GM19035 (cell line): Measurements from ENCODE around the gene SPTBN5.

ENCODE experiments used
- ATAC-seq: cut with Tn5 transposase; IDR thresholded peaks from one replicate; pipeline ENCODE4 v1.9.1; 2021; ENCODE audit not compliant: unreplicated experiment

Gene SPTBN5

GRCh38 chr15:41827290-41827879 lies 66.5 kb downstream of the SPTBN5 start:
- peak; percentile 14 for ATAC-seq

GRCh38 chr15:41825572-41826535 lies 68.0 kb downstream of the SPTBN5 start:
- ATAC-seq: no peak

- no peak for ATAC-seq
Observed at GRCh38 chr15:41825145-41825544, 68.7 kb downstream of the SPTBN5 start.

- no peak for ATAC-seq
Observed at GRCh38 chr15:41824062-41824745, 69.6 kb downstream of the SPTBN5 start.

GRCh38 chr15:41823502-41823901 lies 70.4 kb downstream of the SPTBN5 start:
- no peak for ATAC-seq

- ATAC-seq: no peak
Observed at GRCh38 chr15:41822957-41823356, 70.9 kb downstream of the SPTBN5 start.

- ATAC-seq: no peak
Observed at GRCh38 chr15:41822471-41822870, 71.4 kb downstream of the SPTBN5 start.

- ATAC-seq: no peak
Observed at GRCh38 chr15:41821831-41822230, 72.0 kb downstream of the SPTBN5 start.

GRCh38 chr15:41820791-41821423 lies 72.9 kb downstream of the SPTBN5 start:
- no peak for ATAC-seq

- no peak for ATAC-seq
Observed at GRCh38 chr15:41819455-41820050, 74.3 kb downstream of the SPTBN5 start.

GRCh38 chr15:41817781-41818180 lies 76.1 kb downstream of the SPTBN5 start:
- ATAC-seq: no peak

GRCh38 chr15:41817327-41817726 lies 76.5 kb downstream of the SPTBN5 start:
- ATAC-seq: no peak

- ATAC-seq: no peak
Observed at GRCh38 chr15:41816788-41817187, 77.1 kb downstream of the SPTBN5 start.

- ATAC-seq: no peak
Observed at GRCh38 chr15:41814534-41814933, 79.3 kb downstream of the SPTBN5 start.

GRCh38 chr15:41813426-41813825 lies 80.4 kb downstream of the SPTBN5 start:
- ATAC-seq: no peak

- ATAC-seq: no peak
Observed at GRCh38 chr15:41812820-41813375, 81.0 kb downstream of the SPTBN5 start.

GRCh38 chr15:41811432-41812195 lies 82.2 kb downstream of the SPTBN5 start:
- ATAC-seq: no peak

- ATAC-seq: no peak
Observed at GRCh38 chr15:41810651-41811431, 83.0 kb downstream of the SPTBN5 start.
